Epithelial cell of esophagus (primary cell): ENCODE results near the gene DNAAF8.

Experiments
- DNase-seq: peaks from one replicate; pipeline ENCODE4 v3.0.0; 2010; ENCODE audit warnings: low read depth
- H3K4me3 ChIP-seq: 2 replicates; pipeline ENCODE4 v1.5.1; 2011; ENCODE audit warnings: mild to moderate bottlenecking, low read length, control low read depth
- TF ChIP-seq, protein P1 (sequence below): IDR thresholded peaks from 2 replicates; pipeline ENCODE4 v1.5.1; 2011; ENCODE audit warnings: low read depth, mild to moderate bottlenecking, low read length, control low read depth, inconsistent platforms; ENCODE audit not compliant: insufficient read depth; ENCODE audit errors: missing control alignments

DNAAF8 gene

DNA sequence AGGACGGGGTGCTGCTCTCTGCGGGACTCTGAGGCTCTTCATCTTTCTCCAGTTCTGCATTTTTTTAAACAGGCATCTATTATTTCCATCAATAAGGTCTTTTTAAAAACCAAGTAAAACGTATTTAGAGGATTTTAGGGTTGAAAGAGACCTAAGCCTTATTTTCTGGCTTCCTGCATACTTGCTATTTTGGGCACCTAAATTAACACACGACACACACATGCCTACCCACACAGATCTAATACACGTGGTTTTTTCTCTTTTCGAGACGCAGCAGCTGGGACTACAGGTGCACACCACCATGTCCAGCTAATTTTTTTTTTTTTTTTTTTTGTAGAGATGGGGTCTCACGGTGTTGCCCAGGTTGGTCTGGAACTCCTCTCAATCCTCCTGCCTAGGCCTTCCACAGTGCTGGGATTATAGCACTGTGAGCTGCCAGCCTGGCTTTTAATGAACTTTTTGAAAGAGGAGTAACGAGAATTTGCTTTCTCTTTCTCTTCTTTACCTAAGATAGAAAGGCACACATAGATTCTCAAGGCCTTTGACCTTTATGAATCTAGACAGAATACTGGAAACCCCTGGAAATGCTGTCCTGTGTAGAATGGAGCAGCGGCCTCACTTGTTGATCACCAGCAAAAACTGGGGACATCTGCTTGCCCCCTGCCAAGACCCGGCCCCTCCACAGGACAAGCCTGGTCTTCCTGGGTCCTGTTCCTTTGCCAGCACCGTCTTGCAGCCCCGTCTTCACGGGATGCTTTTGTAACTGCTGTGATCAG lies 13.8 kb downstream of the DNAAF8 start:
- TF ChIP-seq, protein P1, sequence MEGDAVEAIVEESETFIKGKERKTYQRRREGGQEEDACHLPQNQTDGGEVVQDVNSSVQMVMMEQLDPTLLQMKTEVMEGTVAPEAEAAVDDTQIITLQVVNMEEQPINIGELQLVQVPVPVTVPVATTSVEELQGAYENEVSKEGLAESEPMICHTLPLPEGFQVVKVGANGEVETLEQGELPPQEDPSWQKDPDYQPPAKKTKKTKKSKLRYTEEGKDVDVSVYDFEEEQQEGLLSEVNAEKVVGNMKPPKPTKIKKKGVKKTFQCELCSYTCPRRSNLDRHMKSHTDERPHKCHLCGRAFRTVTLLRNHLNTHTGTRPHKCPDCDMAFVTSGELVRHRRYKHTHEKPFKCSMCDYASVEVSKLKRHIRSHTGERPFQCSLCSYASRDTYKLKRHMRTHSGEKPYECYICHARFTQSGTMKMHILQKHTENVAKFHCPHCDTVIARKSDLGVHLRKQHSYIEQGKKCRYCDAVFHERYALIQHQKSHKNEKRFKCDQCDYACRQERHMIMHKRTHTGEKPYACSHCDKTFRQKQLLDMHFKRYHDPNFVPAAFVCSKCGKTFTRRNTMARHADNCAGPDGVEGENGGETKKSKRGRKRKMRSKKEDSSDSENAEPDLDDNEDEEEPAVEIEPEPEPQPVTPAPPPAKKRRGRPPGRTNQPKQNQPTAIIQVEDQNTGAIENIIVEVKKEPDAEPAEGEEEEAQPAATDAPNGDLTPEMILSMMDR, result no peak
- DNase-seq, result no peak
- H3K4me3 ChIP-seq, result no peak overlapping the region

DNA sequence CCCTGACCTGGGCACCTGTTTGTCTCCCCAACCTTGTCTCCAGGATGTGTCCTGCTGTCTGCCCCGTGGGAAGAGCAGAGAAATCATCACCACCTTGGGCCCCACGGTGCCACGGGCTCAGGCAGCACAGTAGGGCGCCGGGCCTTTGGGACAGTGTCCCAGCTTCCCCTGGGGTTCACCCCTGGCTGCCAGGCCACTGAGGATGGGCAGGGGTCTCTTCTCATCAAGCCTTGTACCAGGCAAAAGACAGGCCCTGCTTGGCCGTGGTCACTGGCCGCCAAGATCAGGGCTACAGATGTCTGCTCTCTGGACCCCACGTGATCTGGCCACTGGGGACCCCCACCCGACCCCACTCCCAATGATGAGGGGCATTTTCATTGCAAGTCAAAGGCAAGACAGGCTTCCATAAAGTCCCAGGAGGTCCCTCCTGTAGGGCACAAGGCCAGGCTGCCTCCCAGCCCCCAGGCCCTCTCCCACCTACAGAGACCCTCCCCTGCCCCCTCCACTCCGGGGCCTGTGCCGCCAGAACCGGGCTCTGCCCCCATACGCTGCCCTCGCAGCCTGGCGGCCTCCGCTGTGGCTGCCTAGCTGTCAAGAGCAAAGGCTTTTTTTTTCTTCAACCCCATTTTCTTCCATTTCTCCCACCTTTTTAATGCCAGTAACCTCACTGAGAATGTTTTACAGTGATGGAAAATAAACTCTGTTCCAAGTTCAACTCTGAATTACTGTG lies 14.5 kb downstream of the DNAAF8 start:
- no peak overlapping the region for H3K4me3 ChIP-seq

DNA sequence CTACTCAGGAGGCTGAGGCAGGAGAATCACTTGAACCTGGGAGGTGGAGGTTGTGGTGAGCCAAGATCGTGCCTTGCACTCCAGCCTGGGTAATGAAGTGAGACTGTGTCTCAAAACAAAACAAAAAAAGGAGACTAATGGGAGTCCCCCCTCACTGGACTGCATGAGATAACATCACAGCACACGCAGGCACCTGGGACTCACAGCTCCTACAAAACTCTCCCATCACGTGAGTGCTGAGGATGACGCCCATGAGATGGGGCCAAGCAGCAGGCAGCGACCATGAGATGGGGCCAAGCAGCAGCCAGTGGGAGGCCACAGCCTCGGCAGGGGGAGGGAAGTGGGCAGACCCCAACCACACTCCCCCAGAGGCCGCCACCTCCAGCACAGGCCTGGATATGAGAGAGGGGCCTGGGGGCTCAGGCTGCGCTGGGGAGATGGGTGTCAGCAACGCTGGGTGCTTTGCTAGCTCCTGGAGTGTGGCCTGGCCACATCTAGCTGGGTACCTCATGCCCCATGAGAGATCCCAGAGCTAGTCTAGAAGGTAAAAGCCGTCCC lies 15.4 kb downstream of the DNAAF8 start:
- H3K4me3 ChIP-seq, result no peak overlapping the region
- no peak for DNase-seq
- TF ChIP-seq, protein P1, result no peak

More for the DNA sequence above, 14.5 kb downstream of the DNAAF8 start:
- DNase-seq, result no peak
- TF ChIP-seq, protein P1, result no peak

DNA sequence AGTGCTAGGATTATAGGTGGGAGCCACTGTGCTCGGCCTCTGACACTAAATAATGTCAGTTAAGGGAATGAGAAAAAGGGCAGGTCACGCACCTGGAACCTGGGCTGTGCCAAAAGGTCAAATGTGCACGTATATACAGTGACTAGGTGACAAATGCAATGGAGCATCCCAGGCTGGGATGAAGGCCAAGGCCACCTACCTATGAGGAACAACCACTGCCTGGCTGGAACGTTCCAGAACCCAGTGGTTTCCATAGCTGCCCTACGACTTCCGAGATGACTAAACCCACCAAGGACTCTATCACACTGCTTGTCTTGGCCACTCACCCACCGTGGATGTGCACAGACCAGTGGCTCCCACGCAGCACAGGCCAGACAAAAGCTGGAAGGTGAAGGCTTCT lies 16.6 kb downstream of the DNAAF8 start:
- no peak overlapping the region for H3K4me3 ChIP-seq
- TF ChIP-seq, protein P1, result no peak
- DNase-seq, result no peak

DNA sequence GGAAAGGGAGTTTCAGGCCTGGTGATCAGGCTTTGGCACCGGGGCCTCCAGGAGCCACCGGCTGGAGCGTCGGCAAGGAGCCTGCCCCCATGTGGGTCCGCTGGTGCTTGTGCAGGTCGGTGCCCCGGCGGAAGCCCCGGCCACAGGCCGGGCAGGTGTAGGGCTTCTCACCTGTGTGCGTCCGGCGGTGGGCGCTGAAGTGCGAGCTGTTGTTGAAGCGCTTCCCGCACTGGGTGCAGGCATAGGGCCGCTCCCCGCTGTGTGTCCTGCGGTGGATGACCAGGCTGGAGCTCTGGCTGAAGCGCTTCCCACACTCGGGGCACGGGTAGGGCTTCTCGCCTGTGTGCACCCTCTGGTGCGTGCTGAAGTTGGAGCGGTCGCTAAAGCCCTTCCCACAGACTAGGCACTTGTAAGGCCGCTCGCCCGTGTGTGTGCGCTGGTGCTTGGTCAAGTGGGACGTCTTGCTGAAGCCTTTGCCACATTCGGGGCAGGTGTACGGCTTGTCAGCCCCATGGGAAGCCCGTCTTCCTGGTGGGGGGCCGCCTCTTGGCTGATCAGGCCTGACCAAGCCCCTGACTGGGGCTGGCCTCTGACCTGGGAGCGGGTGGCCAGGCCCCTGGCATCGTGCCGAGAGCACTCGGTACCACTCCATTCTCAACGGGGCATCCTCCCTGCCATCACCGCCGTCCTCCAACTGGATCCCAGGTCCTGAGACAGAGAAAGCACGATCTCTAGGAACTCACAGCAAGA lies 18.2 kb downstream of the DNAAF8 start:
- no peak overlapping the region for H3K4me3 ChIP-seq
- DNase-seq, result no peak
- TF ChIP-seq, protein P1, result no peak

DNA sequence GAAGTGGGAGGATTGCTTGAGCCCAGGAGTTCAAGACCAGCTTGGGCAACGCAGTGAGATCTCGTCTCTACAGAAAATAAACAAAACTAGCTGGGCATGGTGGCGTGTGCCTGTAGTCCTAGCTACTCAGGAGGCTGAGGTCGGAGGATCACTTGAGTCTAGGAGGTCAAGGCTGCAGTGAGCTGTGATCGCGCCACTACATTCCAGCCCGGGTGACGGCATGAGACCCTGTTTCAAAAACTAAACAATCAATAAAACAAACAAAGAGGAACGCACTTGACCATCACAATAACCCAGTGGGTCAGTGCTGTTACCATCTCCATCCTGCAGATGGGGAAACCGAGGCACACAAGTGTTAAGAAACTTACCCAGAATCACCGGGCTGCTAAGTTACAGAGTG lies 18.9 kb downstream of the DNAAF8 start:
- no peak for DNase-seq
- H3K4me3 ChIP-seq, result no peak overlapping the region
- TF ChIP-seq, protein P1, result no peak
